NCI-H2029 (cell line): ENCODE data around the gene ADCY5.

Experiments
- DNase-seq: peaks from one replicate; lab custom pipeline; 2025; lab: John Stamatoyannopoulos, UW

Gene ADCY5

DNA sequence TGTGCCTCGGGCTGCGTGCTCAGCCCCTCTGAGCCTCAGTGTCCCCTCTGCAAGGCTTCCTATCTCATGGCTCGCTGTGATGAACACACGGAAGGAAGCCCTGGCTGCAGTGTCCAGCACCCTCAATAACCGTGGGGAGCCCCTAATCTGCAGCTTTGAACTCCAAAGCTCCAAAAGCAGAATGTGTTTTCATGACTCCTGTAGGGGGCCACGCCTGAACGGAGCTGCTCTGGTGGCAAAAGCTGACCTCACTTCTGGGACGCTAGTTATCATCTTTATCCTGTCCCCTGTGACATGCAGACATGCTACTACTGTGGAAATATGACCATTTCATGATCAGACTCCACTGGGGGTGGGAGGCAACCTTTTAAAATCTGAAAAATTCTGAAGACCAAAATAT lies 148.3 kb downstream of the ADCY5 start:
- DNase-seq: no peak

DNA sequence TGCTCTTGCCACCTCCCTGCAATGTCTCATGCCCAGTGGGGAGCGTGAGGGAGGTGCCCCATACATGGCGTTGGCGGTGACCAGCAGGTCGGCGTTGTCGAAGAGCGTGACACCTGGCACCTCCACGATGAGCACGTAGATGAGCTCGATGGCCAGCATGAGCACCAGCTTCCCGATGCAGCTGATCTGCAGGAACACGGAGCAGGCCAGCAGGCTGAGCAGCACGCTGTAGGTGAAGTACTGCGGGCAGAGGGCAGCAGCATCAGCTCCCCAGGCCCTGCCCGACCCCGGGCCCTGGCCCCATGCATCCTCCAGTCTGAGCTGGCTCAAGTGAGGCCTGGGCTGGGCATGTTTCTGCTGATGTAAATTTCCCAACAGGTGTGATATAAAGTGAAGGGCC lies 148.8 kb downstream of the ADCY5 start:
- no peak for DNase-seq

DNA sequence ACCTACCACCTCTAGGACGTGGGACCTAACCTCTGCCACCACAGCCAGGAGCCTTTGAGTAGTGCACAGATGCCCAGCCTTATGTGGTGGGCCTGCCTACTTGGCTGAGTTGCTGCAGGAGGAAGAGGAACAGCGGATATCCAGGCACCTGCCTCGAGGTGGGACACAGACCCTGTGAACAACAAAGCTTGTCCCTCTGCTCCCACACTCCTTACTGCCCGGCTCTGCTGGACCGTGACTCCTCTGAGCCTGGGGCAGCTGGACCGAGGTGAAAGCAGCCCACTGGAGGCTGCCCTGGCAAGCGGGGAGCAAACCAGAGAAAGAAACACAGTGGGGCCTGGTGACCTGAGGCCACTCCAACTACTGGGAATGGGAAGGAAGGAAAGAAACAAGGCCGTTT lies 149.3 kb downstream of the ADCY5 start:
- no peak for DNase-seq

DNA sequence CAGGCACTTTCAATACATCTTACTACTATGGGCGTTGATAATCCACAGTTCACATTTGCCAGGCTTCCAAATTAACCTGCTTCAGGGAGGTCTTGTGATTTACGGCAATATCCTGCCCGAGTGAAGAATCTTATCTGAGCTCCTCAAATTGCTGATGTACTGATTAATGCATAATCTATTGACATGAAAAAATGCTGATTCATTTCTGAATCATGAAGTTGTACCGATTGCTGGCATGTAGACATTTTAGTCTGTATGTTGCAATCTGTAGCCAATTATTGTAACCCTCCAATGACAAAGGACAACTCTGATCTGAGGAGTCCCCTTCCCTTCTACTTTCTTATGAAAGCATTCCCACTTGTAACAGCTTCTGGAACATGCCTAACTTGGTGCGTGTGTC lies 150.0 kb downstream of the ADCY5 start:
- DNase-seq: no peak

DNA sequence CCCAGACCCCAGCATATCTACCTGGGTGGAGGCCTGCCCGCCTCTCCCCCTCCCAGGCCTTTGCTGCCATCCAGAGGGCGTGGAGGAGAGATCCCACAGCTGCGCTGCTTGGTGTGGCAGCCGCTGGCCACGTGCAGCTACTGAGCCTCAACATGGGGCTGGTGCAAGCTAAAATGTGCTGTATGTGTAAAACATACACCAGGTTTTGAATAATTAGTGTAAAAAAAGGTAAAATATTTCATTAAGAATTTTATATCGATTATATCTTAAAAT lies 151.3 kb downstream of the ADCY5 start:
- DNase-seq: no peak

DNA sequence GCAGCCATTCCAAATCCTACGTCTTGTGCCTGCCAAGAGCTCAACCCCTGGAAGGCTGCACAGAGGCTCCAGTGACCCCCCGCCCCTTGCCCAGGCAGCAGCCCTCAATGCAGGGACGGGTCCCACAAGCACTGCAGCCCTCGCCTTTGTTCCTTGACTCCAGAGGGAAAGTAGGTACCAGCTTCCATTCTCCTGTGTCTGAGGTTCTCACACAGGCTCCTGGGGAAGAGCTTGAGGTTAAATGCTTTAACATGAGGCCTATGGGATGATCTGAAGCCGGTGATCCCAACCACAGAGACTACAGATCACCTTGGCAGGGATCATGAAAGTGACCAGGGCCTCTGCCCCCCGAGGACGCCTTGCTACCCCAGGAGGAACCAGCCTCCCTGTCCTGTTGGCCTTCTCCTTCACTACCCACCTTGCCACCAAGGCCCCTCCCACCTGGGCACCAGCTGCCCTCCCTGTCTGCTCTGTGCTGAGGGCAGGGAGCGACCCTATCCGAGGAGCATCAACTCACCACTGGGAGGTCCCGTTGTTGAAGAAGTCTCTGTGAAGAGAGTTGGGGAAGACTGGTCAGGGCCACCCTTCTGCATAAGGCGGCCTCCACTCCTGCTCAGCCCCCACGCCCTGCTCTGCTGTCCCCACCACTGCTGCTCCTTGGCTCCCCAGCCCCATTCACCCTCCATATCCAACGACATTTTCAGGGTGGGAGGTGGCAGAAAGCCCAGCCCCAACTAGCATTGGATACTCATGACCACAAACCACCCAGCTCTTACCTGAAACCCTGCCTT lies 151.9 kb downstream of the ADCY5 start:
- no peak for DNase-seq

DNA sequence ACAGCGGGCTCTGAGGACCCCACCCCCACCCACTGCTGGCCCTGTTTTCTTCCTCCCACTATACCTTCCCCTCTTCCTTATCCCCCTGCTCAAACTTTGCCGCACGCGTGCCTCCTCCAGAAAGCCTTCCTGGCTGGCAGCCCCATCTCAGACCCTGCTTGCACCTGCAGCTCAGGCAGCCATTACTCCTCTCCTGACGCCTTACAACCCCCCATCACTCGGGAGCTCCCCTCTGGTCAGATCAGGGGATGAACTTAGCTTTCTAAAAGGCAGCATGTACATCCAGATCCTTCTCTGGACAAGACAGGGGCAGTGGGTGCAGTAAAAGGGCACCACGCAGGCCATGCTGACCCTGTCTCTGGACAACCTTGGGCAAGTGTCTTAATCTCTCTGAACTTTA lies 152.6 kb downstream of the ADCY5 start:
- DNase-seq: no peak

DNA sequence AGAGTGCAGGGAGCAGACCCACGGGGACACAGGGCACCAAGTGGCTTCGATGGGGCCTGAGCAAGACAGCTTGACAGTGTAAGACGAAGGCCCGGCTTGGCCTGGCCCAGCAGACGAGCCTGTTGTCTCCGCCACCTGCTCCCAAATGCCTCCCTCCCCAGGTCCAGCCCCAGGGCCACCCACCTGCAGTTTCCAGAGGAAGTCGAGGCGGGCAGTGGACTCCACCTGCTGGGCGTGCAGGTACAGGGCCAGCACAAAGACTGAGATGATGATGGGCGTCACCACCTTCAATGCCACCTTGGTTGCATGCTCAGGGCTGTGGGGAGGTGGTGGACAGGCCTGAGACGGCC lies 153.0 kb downstream of the ADCY5 start:
- DNase-seq: no peak

DNA sequence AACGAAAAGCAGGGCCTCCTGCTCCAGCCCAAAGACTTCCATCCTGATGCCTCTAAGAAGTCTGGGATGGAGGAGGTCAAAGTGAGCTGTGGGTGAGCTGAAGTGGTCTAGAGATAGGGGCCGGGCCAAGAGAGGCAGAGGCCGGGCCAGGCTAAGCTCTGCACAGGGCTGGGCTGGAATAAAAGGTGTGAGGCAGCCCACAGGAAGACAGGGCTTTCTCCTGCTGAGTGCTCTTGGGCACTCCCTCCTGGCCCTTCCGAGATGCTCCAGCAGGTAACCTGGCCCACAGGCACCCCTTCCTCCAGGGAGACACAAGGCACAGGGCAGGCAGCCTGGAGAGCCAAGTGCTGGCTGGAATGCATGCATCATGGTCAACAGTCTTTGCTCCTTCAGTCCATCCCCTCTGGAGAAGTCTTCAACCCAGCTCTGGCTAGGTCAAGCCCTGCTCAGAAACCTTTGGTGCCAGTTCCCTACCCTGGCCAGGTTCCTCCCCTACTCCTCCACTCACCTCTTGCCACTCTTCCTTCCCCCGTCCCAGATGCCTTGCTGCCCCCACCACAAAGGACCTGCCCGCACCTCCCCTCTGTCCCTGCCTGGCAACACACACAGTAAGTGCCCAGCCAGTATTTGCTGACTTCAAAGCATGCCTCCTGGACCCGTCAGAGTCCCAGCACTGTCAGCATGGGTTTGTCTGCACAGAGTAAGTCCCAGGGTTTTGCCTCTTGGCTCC lies 153.6 kb downstream of the ADCY5 start:
- no peak for DNase-seq

DNA sequence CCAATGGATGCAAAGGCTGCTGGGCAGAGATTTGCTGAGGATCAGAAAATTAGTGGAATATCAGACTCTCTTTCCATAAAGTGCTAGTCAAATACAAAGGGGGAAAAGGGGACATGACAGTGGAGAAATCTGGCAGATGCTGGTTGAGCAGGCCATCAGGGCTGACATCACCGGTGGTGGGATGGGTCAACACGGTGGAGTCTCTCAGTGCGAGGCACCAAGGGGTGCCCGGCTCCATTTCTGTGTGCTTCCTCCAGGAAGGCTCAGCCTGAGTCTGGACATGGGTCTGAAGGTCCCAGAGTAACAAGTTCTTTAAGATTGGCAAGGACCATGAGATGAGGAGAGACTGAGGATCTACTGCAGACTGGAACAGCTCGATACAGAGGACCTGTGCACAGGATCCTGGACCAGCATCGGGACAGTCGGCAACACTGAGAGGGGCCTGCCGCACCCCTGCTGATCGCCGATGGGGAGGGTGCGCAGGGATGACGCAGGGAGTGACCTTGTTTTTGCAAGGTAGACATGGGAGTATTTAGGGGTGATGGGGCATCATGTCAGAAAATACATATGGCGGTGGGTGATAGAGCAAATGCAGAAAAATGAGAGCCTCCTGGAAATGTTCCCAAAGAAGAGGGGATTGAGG lies 154.5 kb downstream of the ADCY5 start:
- no peak for DNase-seq

DNA sequence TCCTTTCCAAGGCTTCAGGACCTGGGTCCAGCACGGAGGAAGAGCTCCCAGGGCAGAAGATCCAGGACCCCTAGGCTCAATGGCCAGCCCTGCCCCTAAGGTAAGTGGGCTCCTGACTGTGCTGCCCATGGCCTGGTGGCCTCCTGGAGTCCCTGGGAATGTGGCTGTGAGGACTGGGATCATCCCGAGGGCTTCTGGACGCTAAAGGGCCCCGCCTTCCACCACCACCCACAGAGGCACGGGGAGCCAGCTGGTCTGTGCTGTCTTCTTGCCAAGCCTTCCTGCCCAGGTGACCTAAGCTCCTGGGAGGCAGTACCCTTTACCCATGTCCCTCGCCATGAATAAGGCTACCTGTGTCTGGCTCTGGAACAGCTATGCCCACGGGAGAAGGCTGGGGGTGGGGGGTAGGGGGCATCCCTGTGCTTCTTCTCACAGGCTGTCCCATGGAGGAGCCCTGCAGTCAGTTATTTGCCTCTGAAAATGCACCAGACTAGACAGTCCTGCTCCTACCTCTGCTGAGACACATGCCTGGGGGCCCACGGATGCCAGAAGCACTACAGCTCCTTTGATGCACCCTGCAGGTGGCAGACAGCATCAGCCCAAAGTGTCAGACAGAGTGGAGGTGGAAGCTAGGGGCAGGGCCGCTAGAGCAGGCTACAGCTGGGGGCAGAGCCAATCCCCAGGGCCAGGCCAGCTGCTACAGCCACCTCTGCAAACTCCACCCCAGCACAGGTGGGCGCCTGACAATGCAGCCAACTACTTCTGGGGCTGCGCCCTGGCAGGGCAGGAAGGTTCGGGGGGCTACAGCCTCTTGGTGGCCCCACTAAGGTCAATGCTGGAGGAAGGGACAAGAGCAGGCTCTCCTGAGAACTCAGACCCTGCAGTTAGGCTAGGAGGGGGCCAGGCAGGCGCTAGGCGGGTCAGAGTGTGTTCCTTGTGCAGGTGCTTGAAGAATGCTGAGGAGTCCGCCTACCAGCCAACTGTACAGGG lies 156.3 kb downstream of the ADCY5 start:
- DNase-seq: no peak

DNA sequence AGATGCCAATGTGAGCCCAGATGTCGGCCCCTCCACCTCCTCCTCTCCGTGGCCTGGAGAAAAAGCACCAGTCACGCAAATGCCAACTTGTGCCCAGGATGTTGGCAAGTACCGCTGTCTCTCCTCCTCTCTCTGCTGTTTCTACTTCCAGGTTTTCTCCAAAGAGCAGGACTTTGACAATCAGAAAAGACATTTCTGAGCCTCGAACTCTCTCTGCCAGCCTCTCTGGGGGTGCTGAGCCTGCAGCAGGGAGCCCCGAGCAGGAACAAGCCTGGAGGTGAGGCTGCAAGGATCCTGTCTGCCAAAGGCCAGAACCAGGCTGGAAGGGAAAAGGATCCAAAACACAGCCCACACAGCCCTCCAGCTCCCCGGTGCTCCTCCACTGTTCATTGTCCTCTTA lies 157.5 kb downstream of the ADCY5 start:
- no peak for DNase-seq

DNA sequence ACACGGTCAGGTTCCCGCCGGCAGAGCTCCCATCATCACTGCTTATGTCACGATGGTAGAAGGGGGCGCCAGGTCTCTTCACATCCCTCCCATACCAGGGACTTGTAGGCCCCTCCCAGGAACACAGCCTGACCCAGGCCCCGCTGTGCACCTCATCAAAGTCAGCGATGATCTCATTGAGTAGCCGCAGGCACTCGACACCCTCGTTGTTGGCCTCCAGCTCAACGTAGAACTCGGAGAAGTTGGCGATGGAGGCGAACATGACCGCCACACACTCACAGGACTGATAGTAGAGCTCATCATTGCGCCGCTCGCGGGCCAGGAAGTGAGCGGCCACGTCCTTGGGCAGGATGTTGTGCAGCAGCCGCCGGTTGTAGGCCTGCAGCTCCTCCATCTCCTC lies 157.9 kb downstream of the ADCY5 start:
- DNase-seq: no peak

DNA sequence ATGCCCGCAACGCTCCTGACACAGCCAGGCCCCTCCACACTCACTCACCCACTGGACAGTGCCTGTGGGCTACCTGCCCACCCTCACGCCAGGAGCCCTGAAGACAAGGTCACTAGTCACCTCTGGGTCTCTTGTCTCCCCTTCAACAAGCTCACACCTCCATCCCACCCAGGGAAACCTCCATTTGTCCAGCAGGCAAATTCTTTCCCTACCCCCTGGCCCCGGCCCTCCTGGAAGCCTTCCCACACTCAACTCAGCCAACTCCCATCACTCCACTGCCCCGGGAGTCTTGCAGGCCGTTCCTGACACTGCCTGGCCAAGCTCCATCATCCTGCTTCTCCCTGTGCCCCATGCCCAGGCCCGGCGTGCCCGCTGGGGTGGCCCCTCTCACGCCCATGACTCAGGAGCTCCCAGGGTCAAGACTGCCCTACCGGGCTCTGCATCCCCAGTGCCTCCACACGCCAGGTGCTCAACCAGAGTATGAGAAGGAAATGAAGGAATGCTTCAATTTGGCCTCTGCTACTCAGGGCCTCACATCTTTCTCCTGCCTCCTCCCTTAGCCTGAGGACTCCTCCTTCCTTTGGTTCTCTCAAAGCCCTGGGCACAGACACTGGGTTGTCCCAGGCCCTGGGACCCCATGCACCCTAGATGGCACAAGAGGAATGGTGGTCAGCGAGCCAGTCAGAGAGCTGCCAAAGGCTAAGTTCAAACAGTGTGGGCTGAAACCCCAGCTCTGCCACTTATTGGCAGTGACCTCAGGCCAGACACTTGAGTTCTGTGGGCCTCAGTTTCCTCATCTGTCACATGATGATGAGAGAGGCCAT lies 158.6 kb downstream of the ADCY5 start:
- no peak for DNase-seq

DNA sequence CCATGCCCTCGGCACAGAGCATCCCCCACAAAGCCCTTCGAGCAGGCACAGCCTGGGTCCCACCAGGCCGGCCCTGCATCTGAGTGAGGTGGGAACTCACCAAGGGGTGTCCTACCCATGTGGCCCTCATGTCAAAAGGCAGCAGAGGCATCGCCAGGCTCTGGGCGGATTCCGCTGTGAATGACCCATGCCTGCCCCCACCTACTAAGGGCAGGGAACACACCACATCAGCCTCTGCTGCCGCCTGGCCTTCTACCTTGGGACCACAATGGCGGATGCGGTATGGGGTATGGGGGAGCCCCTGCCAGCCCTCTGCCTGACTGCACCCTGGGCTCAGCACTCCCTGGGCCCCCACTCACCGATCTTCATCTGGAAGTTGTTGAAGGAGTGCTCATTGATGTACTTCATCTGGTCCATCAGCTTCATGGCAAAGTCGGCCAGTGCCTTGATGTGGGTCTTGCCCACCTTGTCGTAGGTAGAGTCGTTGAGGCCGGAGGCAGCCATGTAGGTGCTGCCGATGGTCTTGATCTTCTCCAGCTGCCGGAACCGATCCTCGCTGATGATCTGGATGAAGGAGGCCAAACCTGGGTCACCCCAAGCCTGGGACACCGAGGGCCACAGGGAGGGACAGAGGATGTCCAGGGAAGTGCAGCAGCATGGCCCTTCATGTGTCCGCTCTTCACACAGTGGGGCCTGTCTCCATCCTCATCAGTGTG lies 159.3 kb downstream of the ADCY5 start:
- no peak for DNase-seq

DNA sequence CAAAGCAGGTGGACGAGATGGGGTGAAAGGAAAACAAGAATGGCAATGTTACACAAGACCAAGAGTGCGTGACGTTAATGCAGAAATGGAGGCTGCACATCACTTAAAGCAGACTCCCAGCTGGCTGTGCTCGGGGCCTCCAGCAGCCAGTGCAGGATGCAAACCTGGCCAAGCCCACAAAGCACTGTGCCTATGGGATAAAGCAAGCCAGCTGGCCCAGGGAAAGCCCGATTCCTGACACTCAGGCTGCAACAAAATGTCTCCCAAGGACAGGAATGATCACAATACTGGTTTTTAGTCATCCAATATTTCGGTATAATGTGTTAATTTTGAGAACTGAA lies 161.0 kb downstream of the ADCY5 start:
- no peak for DNase-seq

DNA sequence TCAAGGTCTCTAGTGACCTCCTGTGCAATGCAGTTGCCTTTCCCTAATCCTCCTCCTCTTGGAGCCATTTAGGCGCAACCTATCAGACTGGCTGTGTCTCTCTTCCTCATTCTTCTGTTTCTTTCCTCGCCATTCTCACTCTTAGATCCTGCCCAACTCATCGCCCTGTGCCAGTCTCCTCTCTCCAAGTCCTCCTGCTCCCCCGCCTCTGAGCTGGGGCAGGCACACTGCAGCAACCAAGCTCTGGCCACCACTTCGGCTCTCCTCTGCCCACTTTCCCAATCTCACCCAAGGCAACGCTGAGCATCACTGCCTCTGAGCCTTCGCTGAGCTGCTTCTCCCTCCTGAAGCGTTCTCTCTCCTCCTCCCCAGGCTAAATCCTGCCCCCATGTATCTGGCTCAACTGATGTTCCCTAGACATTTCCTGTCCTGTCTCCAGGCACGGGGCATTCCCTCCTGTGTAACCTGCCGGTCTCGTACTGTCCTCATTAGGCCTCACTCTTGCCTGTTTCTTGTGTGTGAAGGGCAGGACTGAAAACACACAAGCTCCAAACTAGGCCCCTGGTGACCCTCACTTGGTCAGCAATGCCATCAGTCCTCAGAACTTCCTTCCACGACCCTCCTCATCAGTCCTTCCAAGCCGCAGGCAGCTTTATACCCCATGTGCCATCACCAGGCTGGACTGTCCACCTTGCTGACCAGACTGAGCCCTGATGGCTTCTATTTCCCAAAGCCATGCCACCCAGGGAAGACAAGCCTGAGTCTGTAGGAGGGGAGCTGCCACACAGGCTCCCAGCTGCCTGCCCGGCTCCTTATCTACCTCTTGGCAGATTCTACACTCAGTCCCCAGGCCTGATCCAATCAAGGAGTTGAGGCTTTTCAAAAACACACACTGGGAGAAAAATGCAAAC lies 161.6 kb downstream of the ADCY5 start:
- DNase-seq: no peak

DNA sequence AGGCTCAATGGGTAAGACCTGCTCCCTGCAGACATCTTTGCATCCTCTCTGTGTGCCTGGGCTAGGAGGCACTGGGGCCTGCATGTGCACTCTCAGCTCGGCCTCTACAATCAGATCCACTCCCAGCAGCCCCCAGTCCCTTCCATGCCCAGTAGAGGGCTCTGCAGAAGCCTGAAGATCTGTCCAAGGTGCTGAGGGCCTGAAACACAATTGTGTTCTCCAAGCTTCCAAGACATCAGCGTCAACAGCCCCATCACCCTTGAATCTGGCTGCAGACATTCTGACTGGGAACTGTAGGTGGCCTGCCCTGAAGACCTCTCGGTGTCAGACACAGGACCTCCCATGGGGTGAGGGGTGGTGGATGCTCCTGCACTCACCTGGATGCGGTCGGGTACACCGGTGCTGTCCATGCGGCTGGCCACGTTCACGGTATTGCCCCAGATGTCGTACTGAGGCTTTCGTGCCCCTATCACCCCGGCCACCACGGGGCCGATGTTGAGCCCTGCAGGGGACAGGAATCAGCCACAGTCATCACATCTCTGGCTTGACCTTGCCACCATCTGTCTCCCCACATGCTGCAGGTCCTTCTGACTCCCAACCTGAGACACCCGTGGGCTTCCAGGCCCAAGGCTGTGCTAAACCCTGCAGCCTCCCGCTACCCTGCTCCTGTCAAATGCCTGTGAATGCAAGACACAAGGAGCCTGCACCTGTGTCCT lies 162.4 kb downstream of the ADCY5 start:
- no peak for DNase-seq

DNA sequence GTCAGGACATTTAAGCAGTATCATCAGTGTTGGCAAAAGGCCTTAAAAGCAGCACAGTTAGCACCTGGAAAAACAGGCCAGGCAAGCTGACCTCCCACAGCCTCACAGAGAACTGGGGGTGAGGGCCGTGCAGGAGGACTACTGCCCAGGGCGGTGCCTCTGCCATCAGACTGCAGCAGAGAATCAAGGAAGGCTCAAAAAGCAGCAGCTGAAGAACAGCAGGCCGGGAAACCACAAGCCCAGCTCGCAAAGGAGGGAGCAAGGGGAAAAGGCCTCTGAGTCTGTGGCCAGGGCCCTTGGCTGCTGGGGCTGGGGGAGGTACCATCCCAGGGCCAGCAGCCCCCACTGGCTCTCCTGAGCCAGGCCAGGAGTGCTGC lies 163.0 kb downstream of the ADCY5 start:
- no peak for DNase-seq
